Ovary (tissue), 3 donors: ENCODE data around the gene INSR.
"Not testable (repeated sequence)": the region's sequence is repeated elsewhere in the genome, so short reads cannot be mapped to it uniquely, and the experiment has no call there.

Source experiments
- EP300 ChIP-seq: sonication (generic); formaldehyde crosslinking; IDR thresholded peaks from one replicate; pipeline ENCODE4 v1.6.1; 2017; ENCODE audit warnings: antibody characterized with exemption
- TF ChIP-seq, protein P1 (sequence below), 3 donors: fragments of 450-650 bp in 2 of 3; fragments of 200-600 bp in 1 of 3; IDR thresholded peaks; one replicate each; pipeline versions ENCODE4 v1.5.1 to v1.8.0; 2016 to 2022; ENCODE audit warnings: antibody characterized with exemption in 3 of 3, mild to moderate bottlenecking in 1 of 3
- donor health status: DM: no; HTN: no; CAD: no.

DNA sequence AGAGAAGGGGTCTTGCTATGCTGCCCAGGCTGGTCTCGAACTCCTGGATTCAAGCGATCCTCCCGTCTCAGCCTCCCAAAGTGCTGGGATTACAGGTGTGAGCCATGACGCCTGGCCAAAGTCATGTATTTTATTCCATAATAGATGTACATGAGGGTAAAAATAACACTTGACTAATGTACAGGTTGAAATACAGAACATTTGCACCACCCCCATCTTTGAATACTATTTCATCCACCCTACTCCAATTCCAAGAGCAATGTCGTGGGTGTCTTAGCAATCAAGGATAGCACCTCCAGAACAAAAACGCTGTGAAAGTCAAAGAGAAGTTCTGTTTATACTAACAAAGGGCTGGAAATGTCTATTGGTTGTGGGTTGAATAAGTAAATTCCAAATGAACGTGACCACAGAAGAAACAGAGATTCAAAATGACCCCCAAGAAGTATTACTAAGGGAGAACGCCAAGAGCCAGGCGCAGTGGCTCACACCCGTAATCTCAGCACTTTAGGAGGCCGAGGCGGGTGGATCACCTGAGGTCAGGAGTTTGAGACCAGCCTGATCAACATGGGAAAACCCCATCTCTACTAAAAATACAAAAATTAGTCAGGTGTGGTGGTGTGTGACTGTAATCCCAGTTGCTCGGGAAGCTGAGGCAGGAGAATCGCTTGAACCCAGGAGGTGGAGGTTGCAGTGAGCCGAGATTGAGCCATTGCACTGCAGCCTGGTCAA, 84.5 kb downstream of the INSR start:
- TF ChIP-seq, protein P1, sequence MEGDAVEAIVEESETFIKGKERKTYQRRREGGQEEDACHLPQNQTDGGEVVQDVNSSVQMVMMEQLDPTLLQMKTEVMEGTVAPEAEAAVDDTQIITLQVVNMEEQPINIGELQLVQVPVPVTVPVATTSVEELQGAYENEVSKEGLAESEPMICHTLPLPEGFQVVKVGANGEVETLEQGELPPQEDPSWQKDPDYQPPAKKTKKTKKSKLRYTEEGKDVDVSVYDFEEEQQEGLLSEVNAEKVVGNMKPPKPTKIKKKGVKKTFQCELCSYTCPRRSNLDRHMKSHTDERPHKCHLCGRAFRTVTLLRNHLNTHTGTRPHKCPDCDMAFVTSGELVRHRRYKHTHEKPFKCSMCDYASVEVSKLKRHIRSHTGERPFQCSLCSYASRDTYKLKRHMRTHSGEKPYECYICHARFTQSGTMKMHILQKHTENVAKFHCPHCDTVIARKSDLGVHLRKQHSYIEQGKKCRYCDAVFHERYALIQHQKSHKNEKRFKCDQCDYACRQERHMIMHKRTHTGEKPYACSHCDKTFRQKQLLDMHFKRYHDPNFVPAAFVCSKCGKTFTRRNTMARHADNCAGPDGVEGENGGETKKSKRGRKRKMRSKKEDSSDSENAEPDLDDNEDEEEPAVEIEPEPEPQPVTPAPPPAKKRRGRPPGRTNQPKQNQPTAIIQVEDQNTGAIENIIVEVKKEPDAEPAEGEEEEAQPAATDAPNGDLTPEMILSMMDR (IDR thresholded peaks at IDR 0.05), result not testable (repeated sequence)
- TF ChIP-seq EP300, result not testable (repeated sequence)
